ENCODE results near the gene PALLD. TPM values are rescaled to one million over a fixed set of nuclear protein-coding genes. Genes with fewer than 3 reads are reported as not detected.
A peak's percentile ranks its signal among the peaks of the same experiment; 100 is the strongest.

The PALLD gene
- total RNA-seq, 3 donors from 2014 or later: 112 to 663 (median 150) TPM

GRCh38 chr4:168748807-168749206 lies 252.0 kb downstream of the PALLD start:
- Histone ChIP-seq H3K36me3 (ENCODE audit: low read depth) (no peaks in the 10 kb centered on the region), H3K4me3 (no peak overlapping the region), H3K9me3 (no peaks in the 10 kb centered on the region), H3K4me1 (ENCODE audit: low read depth) (no peaks in the 10 kb centered on the region)
- intact Hi-C loops (cut with DNase I, micrococcal nuclease): no loop called here
- no peak for TF ChIP-seq CTCF (IDR thresholded peaks at IDR 0.05)
- ATAC-seq: peak; percentile 67
- DNase-seq: no peak

GRCh38 chr4:168751263-168752225 lies 254.7 kb downstream of the PALLD start:
- ATAC-seq: peak; percentile 40

GRCh38 chr4:168755598-168756477 lies 259.0 kb downstream of the PALLD start:
- intact Hi-C loops (cut with DNase I, micrococcal nuclease): no loop called here
- Histone ChIP-seq H3K36me3 (ENCODE audit: low read depth) (no peaks in the 10 kb centered on the region), H3K4me1 (ENCODE audit: low read depth) (no peaks in the 10 kb centered on the region), H3K4me3 (no peak overlapping the region), H3K9me3 (no peaks in the 10 kb centered on the region)
- no peak for TF ChIP-seq CTCF (IDR thresholded peaks at IDR 0.05)
- ATAC-seq (no peak), DNase-seq (no peak)

More at GRCh38 chr4:168751263-168752225, 254.7 kb downstream of the PALLD start:
- Histone ChIP-seq H3K4me3 (no peak overlapping the region), H3K9me3 (no peaks in the 10 kb centered on the region), H3K4me1 (ENCODE audit: low read depth) (no peaks in the 10 kb centered on the region), H3K36me3 (ENCODE audit: low read depth) (no peaks in the 10 kb centered on the region)
- DNase-seq: no peak
- intact Hi-C loops (cut with DNase I, micrococcal nuclease): no loop called here
- TF ChIP-seq CTCF (IDR thresholded peaks at IDR 0.05): no peak

GRCh38 chr4:168757500-168757899 lies 260.6 kb downstream of the PALLD start:
- Histone ChIP-seq H3K9me3 (no peaks in the 10 kb centered on the region), H3K4me3 (no peak overlapping the region), H3K36me3 (ENCODE audit: low read depth) (no peaks in the 10 kb centered on the region), H3K4me1 (ENCODE audit: low read depth) (no peaks in the 10 kb centered on the region)
- intact Hi-C loops (cut with DNase I, micrococcal nuclease): no loop called here
- no peak for TF ChIP-seq CTCF (IDR thresholded peaks at IDR 0.05)
- DNase-seq: no peak
- ATAC-seq: no peak

GRCh38 chr4:168758351-168758876 lies 261.6 kb downstream of the PALLD start:
- no peak for DNase-seq
- intact Hi-C loops (cut with DNase I, micrococcal nuclease): no loop called here

More at GRCh38 chr4:168758351-168758876, 261.6 kb downstream of the PALLD start:
- Histone ChIP-seq H3K4me3 (no peak overlapping the region), H3K4me1 (ENCODE audit: low read depth) (no peaks in the 10 kb centered on the region), H3K9me3 (no peaks in the 10 kb centered on the region), H3K36me3 (ENCODE audit: low read depth) (no peaks in the 10 kb centered on the region)
- peak; percentile 31 for ATAC-seq
- TF ChIP-seq CTCF (IDR thresholded peaks at IDR 0.05): no peak

Data from mucosa of descending colon (tissue), 3 donors.